NCI-H1105 treated with DMSO at 0.1 percent for 48 hours (cell line): ENCODE measurements around the gene MAMSTR.
A peak's percentile ranks its signal among the peaks of the same experiment; 100 is the strongest.
"Not testable (repeated sequence)": the region's sequence is repeated elsewhere in the genome, so short reads cannot be mapped to it uniquely, and the experiment has no call there.

Experiments used
- DNase-seq: peaks from one replicate; lab custom pipeline; 2025; lab: John Stamatoyannopoulos, UW

MAMSTR gene

GRCh38 chr19:48719263-48720171, at the start of gene MAMSTR:
Gene MAMSTR, minus strand, starts transcription at chr19:48719725. Its CDS starts 694 bp downstream, at chr19:48719031.
- DNase-seq: no peak

GRCh38 chr19:48768994-48769713, 49.6 kb upstream of the MAMSTR start:
- DNase-seq: no peak

GRCh38 chr19:48768171-48768753, 48.7 kb upstream of the MAMSTR start:
- not testable (repeated sequence) for DNase-seq

GRCh38 chr19:48765816-48766215, 46.3 kb upstream of the MAMSTR start:
- not testable (repeated sequence) for DNase-seq

GRCh38 chr19:48760504-48761205, 41.1 kb upstream of the MAMSTR start:
- no peak for DNase-seq

GRCh38 chr19:48757741-48758144, 38.2 kb upstream of the MAMSTR start:
- DNase-seq: no peak

GRCh38 chr19:48757089-48757675, 37.7 kb upstream of the MAMSTR start:
- no peak for DNase-seq

GRCh38 chr19:48756686-48757085, 37.2 kb upstream of the MAMSTR start:
- DNase-seq: no peak

GRCh38 chr19:48756212-48756611, 36.7 kb upstream of the MAMSTR start:
- DNase-seq: no peak

- no peak for DNase-seq
These were observed 36.3 kb upstream of the MAMSTR start for GRCh38 chr19:48755787-48756186.

- no peak for DNase-seq
These were observed 35.6 kb upstream of the MAMSTR start, which contains the start of gene FGF21 for GRCh38 chr19:48755084-48755641. Gene FGF21, plus strand, starts transcription at chr19:48755524. Its CDS starts 713 bp downstream, at chr19:48756237.

GRCh38 chr19:48752496-48753365, 33.2 kb upstream of the MAMSTR start, which contains the start of gene FUT1:
Gene FUT1, minus strand, starts transcription at chr19:48752641. Its CDS starts 1,360 bp downstream, at chr19:48751281.
- DNase-seq: peak; percentile 95

- no peak for DNase-seq
These were observed 32.4 kb upstream of the MAMSTR start for GRCh38 chr19:48751845-48752495.

- DNase-seq: no peak
These were observed 31.4 kb upstream of the MAMSTR start for GRCh38 chr19:48750771-48751504.

GRCh38 chr19:48750351-48750750, 30.8 kb upstream of the MAMSTR start:
- DNase-seq: no peak

GRCh38 chr19:48749571-48750198, 30.2 kb upstream of the MAMSTR start:
- DNase-seq: no peak

- no peak for DNase-seq
These were observed 27.4 kb upstream of the MAMSTR start, which contains the start of gene IZUMO1 for GRCh38 chr19:48746738-48747575. Gene IZUMO1, minus strand, starts transcription at chr19:48746909. Its CDS starts 1,050 bp downstream, at chr19:48745859.
